HEK293T (cell line): Measurements from ENCODE around the gene WIPF1.

Experiments used
- CTCF ChIA-PET: fragments of 350-600 bp; formaldehyde crosslinking; extraction: SDS; loops from one replicate; lab custom pipeline; 2021; ENCODE audit warnings: antibody characterized with exemption, inconsistent platforms; lab: Yijun Ruan, JAX
- POLR2A ChIA-PET: fragments of 350-600 bp; formaldehyde crosslinking; extraction: SDS; loops from one replicate; lab custom pipeline; 2020; ENCODE audit warnings: antibody characterized with exemption, inconsistent platforms; lab: Yijun Ruan, JAX
- DNase-seq: peaks from one replicate; pipeline ENCODE4 v3.0.0; 2012; ENCODE audit warnings: mixed read lengths; ENCODE audit errors: extremely low spot score
- ARNT ChIP-seq: fragments of 450-650 bp; IDR thresholded peaks from 2 replicates; pipeline ENCODE4 v1.6.1; 2017; ENCODE audit warnings: mild to moderate bottlenecking
- BHLHE40 ChIP-seq: fragments of 450-650 bp; IDR thresholded peaks from 2 replicates; pipeline ENCODE4 v1.6.1; 2016; ENCODE audit warnings: mild to moderate bottlenecking, moderate library complexity, borderline replicate concordance
- CTBP1 ChIP-seq: fragments of 450-650 bp; IDR thresholded peaks from 2 replicates; pipeline ENCODE4 v1.6.1; 2016; ENCODE audit warnings: borderline replicate concordance
- ELF4 ChIP-seq: fragments of 450-650 bp; IDR thresholded peaks from 2 replicates; pipeline ENCODE4 v1.6.1; 2017; ENCODE audit warnings: antibody characterized with exemption
- FOXA1 ChIP-seq: fragments of 450-650 bp; IDR thresholded peaks from 2 replicates; pipeline ENCODE4 v1.6.1; 2016; ENCODE audit warnings: mild to moderate bottlenecking
- FOXK2 ChIP-seq: fragments of 450-650 bp; IDR thresholded peaks from 2 replicates; pipeline ENCODE4 v1.6.1; 2016; ENCODE audit warnings: mild to moderate bottlenecking
- FOXM1 ChIP-seq: fragments of 450-650 bp; IDR thresholded peaks from 2 replicates; pipeline ENCODE4 v1.6.1; 2017; ENCODE audit warnings: mild to moderate bottlenecking, borderline replicate concordance
- HDGF ChIP-seq: fragments of 450-650 bp; IDR thresholded peaks from 2 replicates; pipeline ENCODE4 v1.6.1; 2017; ENCODE audit warnings: antibody characterized with exemption, borderline replicate concordance
- L3MBTL2 ChIP-seq: fragments of 450-650 bp; conservative IDR thresholded peaks from 2 replicates; pipeline ENCODE4 v1.6.1; 2016; ENCODE audit warnings: mild to moderate bottlenecking
- LEF1 ChIP-seq: fragments of 450-650 bp; IDR thresholded peaks from 2 replicates; pipeline ENCODE4 v1.6.1; 2017; ENCODE audit warnings: mild to moderate bottlenecking, borderline replicate concordance
- NFRKB ChIP-seq: fragments of 450-650 bp; IDR thresholded peaks from 2 replicates; pipeline ENCODE4 v1.6.1; 2016; ENCODE audit warnings: mild to moderate bottlenecking, moderate library complexity
- SP1 ChIP-seq: fragments of 450-650 bp; IDR thresholded peaks from 2 replicates; pipeline ENCODE4 v1.6.1; 2017
- SUZ12 ChIP-seq: fragments of 450-650 bp; IDR thresholded peaks from 2 replicates; pipeline ENCODE4 v1.6.1; 2016; ENCODE audit warnings: mild to moderate bottlenecking
- TARDBP ChIP-seq: fragments of 450-650 bp; IDR thresholded peaks from 2 replicates; pipeline ENCODE4 v1.6.1; 2016
- ZNF384 ChIP-seq: fragments of 450-650 bp; IDR thresholded peaks from 2 replicates; pipeline ENCODE4 v1.6.1; 2016
- TF ChIP-seq, protein P1 (sequence below): fragments of 450-650 bp; IDR thresholded peaks from 2 replicates; pipeline ENCODE4 v1.6.1; 2016

WIPF1 gene

DNA sequence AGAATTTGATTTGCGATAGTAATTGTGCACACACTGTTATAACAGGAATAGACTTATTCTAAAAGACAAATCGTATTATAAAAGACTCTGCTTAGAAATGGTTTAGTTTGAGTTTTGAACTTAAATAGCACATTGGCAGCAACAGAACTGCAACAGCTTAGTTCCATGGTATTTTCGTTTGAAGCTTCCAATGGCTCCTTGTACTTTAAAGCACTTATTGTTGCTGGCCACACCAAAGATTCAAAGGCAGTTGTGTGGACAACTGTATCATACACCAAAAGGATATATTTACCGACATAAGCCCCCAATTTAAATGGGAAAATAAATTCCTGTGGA, 627 bp downstream of the WIPF1 start:
- POLR2A ChIA-PET, result no interaction called here
- CTCF ChIA-PET, result no interaction called here
- no peak for TF ChIP-seq CTBP1
- no peak for TF ChIP-seq ZNF384
- no peak for TF ChIP-seq ARNT

DNA sequence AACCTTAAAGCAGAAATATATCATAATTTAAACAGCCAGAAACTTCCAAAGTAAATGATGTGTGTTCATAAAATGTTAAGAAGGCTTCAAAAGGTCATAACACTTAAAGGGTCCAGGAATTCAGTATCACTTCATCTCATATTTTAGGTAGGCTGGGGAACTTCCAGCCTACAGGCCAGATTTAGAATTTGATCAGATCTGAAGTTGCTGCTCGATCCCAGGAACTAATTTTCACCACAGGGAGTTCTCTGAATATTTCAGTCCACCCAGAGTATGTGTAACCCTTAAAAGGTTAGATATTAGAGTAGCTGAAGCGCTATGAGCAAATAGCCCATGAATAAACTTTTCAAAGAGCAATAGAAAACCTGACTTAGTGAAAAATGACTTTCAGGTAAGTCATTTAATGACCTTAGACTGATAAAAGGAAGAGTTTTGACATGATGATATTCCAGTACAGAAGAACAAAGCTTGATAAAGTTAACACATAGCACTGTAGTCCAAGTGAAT, 1.7 kb downstream of the WIPF1 start:
- no peak for DNase-seq
- ChIA-PET POLR2A (no interaction called here), CTCF (no interaction called here)
- TF ChIP-seq CTBP1 (no peak), FOXM1 (no peak), ZNF384 (no peak), SUZ12 (no peak), FOXA1 (no peak), TARDBP (no peak), ARNT (no peak), HDGF (no peak), ELF4 (no peak), FOXK2 (no peak), BHLHE40 (no peak), NFRKB (no peak)
- TF ChIP-seq, protein P1, sequence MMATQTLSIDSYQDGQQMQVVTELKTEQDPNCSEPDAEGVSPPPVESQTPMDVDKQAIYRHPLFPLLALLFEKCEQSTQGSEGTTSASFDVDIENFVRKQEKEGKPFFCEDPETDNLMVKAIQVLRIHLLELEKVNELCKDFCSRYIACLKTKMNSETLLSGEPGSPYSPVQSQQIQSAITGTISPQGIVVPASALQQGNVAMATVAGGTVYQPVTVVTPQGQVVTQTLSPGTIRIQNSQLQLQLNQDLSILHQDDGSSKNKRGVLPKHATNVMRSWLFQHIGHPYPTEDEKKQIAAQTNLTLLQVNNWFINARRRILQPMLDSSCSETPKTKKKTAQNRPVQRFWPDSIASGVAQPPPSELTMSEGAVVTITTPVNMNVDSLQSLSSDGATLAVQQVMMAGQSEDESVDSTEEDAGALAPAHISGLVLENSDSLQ, result no peak

More for the DNA sequence above, 627 bp downstream of the WIPF1 start:
- no peak for DNase-seq

- CTCF ChIA-PET, result no interaction called here
- POLR2A ChIA-PET, result no interaction called here
- no peak for DNase-seq
- TF ChIP-seq HDGF (no peak), FOXK2 (no peak), LEF1 (no peak), ZNF384 (no peak), SP1 (no peak), FOXA1 (no peak), NFRKB (no peak), L3MBTL2 (no peak), TARDBP (no peak), BHLHE40 (no peak), CTBP1 (no peak), FOXM1 (no peak), ARNT (no peak), SUZ12 (no peak), ELF4 (no peak)
- TF ChIP-seq, protein P1, result no peak
These were observed 2.3 kb downstream of the WIPF1 start for GRCh38 chr2:174595116-174595809.

DNA sequence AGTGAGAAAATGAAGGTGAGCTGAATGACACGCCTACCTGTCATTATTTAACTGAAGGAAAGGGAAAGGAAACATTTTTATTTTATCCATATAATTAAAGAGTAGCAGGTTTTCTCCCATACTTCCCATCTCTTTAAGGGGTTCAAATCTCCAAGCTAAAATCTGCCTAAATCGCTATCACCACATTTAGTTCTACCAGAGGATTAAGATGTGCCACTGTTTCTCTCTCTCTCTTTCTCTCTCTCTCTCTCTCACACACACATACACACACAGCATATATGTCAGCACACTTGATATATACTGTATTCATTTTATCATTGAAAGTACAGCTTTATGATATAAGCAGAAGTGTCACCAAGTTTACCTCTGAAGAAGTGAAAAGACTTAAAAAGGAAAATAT, 3.1 kb downstream of the WIPF1 start:
- TF ChIP-seq SUZ12 (no peak), ZNF384 (no peak), ELF4 (no peak), BHLHE40 (no peak), ARNT (no peak), FOXM1 (no peak), CTBP1 (no peak), LEF1 (no peak), TARDBP (no peak), NFRKB (no peak), FOXK2 (no peak), HDGF (no peak), L3MBTL2 (no peak), FOXA1 (no peak), SP1 (no peak)
- TF ChIP-seq, protein P1, result no peak
- POLR2A ChIA-PET, result no interaction called here
- CTCF ChIA-PET, result interaction anchor here (1.1 kb wide), 1 partner anchor 11 kb away, joined by 7 read pairs; no protein-coding TSS in a partner anchor
- DNase-seq, result no peak

DNA sequence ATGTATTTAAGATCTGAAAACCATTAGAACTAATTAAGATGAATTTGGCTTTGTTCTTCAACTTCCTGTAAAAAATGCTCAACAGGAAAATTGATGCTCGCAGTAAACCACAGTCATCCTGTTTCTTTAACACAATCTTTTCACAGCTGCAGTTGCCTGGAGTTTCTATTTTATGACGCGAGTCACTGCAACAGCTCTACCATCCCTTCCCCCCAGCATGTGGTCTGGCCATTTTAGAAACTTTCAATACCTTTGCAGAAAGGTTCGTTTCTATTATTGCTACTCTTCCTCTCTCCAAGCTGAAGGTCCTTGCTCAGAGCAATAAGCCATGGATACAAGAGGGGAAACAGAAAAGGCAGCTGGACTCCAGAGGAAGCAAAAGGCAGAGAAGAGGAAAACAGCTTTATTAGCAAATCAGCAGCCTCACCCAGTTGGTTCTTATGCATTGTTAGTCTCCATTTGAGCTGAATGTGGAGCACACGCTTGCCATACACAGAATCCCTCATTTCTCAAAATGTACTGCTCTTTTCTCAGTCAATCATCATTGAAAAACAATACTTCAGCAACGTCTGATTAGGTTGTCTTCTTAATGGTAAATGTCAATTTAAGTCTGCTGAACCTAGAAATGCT, 3.9 kb downstream of the WIPF1 start:
- CTCF ChIA-PET, result interaction anchor here (1.1 kb wide), 1 partner anchor 12 kb away, joined by 7 read pairs; no protein-coding TSS in a partner anchor
- peak; percentile 21 for DNase-seq
- TF ChIP-seq LEF1, result no peak
- TF ChIP-seq FOXM1, result no peak
- peak; percentile 64 for TF ChIP-seq L3MBTL2
- no peak for TF ChIP-seq SP1
- no peak for TF ChIP-seq TARDBP
- TF ChIP-seq FOXK2, result no peak
- TF ChIP-seq, protein P1, result peak; percentile 68
- TF ChIP-seq ZNF384, result no peak
- POLR2A ChIA-PET, result no interaction called here
